CD4-positive, alpha-beta T cell treated with Interleukin-2 at 100 ng/mL for 4 hours (primary cell): ENCODE results near the gene IGF2BP1.
"Not testable (repeated sequence)": the region's sequence is repeated elsewhere in the genome, so short reads cannot be mapped to it uniquely, and the experiment has no call there.

ENCODE experiments used
- DNase-seq: peaks from one replicate; pipeline ENCODE4 v3.0.0-alpha.2; 2020; ENCODE audit warnings: low spot score

IGF2BP1 gene

DNA sequence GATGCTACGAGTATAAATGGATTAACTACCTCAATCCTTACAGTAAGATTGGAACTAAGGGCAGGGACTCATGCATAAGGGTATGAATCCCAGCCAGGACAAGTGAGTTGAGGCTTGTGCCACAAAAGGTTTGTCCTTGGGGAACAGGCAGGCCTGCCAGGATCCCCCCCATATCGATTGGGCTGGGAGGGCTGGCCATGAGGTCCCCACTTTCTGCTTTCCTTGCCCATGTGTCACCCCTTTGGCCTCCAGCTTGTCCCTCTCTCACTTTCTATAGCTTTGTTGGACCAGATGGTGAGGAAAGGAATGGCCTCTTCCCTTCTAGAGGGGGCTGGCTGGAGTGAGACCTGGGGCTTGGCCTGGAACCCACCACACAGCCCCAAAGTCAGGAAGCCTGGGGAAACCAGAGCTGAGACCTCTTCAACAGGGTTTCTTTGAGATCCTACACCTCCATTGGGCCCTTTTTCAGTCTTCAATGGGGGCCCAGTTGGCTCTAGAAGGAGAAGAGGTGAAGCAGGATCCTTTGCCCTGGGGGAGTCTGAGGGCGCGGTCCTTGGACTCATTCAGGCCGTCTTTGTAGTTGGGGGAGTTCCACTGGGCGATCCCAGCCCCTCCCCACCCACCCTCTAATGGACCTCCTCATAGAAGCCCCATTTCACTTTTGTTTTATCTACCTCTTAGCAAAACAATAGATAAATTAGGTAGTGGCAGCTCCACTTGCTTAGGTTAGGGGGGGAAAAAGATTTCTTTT is 57.3 kb downstream of the IGF2BP1 start:
- DNase-seq = no peak

DNA sequence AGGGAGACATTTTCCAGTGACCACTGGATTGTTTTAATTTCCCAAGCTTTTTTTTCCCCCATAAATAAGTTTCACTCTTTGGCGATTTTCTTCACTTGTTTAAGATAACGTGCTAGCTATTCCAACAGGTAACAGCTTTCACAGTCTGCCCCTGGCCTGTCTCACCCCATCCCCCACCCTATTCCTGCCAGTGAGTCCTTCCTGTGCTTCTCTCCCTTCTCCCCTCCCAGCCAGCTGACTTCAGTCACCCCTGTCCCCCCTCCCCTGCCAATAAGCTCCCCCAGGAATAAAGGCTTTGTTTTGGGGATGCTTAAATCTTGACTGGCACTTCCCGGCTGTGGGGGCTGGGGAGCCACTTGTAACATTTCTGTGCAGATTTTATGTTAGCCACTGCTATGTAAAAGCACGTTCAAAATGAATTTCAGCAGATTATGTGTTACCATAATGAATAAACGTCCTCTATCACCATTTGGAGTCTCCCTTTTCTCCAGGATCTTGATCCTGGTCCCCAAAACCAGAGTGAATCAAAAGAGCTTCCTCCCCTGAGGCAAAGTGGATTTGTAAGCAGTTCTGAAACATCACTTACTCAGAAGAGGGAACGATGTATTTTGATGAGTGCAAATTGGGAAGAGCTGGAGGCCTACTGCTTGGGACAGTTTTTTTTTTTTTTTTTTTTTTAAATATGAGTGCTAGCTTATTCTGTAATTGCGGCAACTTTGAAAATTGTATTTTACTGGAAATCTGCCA is 58.2 kb downstream of the IGF2BP1 start:
- DNase-seq = no peak

DNA sequence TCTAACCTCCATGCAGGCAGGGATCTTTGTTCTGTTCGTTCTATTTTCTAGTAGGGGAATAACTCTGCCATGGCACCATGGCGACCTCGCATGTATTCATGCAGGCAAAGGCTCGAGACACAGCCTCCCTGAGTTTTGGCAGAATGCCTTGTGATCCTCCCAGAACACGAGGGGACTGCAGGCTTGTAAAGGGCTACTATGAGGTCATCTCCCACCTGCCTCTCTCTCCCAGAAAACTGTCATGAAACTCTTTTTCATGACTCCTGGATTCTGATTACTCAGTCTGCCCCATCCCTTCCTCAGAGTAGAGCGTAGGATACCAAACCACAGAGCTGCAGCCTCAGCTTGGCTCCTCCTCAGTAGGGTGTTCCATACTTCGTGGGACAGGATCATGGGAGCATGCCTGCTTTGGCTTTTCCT is 64.3 kb downstream of the IGF2BP1 start:
- DNase-seq = no peak

DNA sequence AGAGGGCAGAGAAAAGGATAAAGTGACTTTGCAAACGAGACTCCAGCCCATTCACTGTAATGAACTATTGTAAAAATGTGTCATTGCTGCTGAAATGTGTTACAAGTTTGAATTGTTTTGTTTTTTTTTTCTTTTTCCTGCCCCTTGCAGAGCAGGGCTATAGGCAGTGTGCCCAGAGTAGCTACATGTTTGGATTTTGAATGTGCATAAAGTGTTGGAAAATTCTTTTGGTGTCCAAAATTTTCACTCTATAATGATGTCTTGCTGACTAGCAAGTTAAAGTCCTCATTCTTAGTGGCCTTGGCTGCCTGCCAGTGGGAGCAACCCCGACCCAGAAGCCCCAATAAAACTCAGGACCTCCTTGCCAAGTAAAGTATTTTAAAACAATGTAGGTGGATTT is 66.5 kb downstream of the IGF2BP1 start:
- DNase-seq = no peak

DNA sequence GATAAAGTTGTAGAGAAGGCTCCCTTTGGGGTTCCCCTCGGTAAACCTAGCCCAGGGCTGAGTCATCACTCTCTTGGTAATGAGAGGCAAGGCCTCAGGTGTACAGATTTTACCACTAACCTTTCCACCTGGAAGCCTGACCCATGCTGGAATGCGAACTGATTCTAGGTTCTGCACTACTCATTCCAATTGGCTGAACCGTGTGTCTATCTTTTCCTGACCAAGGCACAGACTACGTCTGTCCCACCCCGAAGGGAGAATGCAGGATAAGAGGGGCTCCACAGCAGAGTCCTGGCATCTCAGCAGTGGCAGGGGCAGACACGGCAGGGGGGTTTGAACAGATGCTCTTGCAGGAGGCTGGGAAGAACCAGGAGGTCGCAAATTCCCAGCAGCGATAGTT is 70.0 kb downstream of the IGF2BP1 start:
- DNase-seq = no peak

DNA sequence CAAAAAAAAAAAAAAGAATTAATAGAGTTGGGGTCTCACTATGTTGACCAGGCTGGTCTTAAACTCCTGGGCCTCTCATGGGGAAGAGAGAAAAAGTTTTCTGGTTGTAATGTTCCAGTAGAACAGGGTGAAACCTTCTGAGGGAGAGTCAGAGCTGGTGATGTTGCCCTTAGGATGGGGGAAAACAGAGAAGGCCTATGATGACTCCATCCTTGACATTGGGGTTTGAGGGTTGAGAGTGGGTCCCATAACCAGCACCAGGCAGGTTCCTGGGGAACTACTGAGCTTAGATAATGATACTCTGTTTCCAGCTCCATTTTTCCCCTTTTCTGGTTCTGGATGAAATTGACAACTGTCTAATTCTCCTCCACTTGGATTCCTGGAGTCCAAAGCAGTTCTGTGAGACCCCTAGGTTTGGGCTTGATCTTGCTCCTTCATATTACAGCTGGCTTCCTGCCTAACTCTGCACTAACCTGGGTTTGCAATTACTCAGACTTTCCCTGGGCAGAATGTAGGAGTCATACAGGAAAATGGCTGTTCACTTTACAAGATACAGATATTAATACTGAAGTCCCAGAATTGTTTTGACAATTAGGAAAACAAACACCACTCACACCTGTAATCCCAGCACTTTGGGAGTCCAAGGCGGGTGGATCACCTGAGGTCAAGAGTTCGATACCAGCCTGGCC is 72.5 kb downstream of the IGF2BP1 start:
- no peak for DNase-seq

DNA sequence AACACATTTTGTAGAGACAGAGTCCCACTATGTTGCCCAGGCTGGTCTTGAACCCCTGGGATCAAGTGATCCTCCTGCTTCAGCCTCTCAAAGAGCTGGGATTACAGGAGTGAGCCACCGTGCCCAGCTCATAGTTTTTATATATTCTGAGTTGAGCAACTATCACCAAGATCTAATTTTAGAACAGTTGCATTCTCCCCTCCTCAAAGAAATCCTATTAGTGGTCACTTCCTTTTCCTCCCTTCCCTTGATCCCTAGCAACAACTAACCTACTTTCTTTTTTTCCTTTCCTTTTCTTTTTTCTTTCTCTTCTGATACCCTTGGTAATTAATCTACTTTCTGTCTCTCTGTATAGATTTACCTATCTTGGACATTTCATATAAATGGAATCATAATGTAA is 73.9 kb downstream of the IGF2BP1 start:
- DNase-seq = no peak

DNA sequence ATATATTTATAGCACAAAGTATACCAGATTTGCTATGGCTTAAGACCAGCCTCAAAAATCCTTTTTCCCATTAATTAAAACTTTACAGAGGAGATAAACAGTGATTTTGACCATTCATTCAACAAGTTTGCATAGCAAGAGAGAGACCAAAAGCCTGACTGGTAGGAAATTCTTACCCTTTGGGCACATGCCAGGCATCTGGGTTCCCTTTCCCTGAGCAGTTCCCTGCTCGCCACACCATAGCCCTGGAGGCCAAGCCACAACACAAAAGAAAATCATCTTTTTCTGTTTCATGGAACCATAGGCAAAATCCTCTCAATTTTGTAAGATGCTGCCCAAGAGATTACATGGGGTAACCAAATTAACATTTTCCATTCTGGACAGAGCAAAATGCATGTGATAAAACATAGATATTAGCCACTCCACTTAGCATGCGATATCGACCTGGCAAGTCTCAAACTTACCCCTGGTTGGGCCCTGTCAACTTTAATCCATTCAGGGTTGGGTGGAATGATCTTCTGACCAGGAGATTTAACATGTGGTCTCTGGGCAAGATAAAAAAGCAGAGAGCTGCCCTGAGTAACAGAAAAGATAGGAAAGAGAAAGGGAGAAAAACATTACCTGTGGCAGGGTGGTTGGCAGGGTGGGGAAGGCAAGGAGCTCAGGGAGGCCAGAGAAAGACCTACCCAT is 77.8 kb downstream of the IGF2BP1 start:
- no peak for DNase-seq

DNA sequence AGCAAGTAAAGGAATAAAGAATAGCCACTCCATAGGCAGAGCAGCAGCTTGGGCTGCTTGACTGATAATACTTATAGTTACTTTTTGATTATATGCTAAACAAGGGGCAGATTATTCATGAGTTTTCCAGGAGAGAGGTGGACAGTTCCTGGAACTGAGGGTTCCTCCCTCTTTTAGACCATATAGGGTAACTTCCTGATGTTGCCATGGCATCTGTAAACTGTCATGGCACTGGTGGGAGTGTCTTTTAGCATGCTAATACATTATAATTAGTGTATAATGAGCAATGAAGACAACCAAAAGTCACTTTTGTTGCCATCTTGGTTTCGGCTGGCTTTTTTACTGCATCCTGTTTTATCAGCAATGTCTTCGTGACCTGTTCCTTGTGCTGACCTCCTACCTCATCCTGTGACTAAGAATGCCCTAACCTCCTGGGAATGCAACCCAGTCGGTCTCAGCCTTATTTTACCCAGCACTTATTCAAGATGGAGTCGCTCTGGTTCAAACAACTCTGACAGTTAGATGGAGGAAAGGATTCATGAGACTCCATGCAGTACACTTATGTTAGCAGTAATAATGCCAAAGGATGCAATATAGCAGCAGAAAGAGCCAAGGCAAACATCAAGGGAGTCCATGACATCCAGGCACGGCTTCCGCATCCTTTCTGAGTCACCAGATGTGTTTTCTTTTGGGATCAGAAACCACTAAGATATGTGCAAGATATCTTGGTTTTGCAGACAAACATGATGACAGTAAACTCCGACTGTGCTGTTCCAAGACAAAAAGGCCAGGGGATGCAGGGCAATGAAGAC is 79.6 kb downstream of the IGF2BP1 start:
- DNase-seq = no peak

DNA sequence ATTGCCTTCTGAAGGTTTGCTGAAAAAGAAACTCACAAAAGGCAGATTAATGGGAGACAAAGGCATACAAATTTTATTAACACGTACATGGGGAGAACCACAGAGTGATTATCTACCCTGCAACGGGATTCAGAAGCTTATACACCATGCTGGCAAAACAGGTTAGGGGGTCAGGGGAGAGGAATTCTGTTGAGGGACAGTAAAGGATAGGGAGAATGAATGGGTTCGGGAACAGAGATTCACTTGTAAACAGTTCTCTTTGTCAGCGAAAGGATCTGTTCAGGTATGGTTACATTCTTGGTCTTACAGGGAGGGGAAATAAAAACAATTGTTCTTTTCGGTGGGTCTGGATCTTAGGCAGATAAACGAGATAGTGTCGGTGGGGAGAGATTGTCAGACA is 81.1 kb downstream of the IGF2BP1 start:
- no peak for DNase-seq

DNA sequence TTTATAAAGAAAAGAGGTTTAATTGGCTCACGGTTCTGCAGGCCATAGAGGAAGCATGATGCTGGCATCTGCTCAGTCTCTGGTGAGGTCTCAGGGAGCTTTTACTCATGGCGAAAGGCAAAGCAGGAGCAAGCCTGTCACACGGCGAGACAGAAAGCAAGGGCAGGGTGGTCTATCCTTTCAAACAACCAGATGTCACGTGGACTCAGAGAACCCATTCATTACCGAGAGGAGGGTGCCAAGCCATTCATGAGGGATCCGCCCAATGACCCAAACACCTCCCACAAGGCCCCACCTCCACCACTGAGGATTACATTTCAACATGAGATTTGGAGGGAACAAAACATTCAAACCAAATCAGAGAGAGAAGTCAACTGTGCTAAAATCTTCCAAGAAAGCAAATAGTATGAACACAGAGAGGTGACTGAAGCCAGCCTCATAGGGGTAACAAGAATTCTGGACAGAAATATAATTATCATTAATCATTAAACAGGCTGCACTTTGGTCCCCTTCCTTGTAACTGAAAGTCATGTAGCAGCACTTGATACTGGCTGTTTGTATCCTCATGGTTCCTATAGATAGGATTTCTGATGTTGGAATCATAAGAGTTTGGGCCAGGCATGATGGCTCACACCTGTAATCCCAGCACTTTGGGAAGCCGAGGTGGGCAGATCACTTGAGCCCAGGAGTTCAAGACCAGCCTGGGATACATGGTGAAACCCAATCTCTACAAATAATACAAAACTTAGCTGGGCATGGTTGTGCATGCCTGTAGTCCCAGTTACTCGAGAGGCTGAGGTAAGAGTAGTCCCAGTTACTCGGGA is 82.9 kb downstream of the IGF2BP1 start:
- DNase-seq = no peak

DNA sequence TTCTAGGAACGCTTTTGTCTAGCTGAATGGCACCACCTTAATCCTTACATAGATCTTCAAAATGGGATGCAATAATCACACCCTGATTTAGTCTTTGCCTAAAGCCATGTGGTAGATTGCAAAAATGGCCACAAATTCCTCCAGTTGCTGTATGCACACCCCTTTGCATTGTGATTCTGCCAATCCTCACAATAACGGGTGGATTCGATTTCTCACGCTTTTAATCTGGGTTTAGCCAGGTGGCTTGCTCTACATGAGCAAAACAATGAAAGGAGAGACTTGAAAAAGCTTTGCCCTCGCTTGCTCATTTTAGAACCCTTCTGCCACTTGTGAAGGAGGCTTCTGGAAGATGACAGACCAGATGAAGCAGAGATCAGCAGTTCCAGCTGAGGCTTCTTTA is 85.0 kb downstream of the IGF2BP1 start:
- DNase-seq = no peak

DNA sequence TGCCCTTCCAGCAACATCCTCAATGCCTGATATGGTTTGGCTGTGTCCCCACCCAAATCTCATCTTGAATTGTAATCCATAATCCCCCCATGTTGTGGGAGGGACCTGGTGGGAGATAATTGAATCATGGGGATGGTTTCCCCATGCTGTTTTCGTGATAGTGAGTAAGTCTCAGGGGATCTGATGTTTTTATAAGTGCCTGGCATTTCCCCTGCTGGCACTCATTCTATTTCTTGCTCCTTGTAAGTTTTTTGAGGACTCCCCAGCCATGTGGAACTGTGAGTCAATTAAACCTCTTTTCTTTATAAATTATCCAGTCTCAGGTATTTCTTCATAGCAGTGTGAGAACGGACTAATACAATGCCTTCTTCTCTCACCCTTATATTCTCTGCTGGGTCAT is 87.9 kb downstream of the IGF2BP1 start:
- not testable (repeated sequence) for DNase-seq

DNA sequence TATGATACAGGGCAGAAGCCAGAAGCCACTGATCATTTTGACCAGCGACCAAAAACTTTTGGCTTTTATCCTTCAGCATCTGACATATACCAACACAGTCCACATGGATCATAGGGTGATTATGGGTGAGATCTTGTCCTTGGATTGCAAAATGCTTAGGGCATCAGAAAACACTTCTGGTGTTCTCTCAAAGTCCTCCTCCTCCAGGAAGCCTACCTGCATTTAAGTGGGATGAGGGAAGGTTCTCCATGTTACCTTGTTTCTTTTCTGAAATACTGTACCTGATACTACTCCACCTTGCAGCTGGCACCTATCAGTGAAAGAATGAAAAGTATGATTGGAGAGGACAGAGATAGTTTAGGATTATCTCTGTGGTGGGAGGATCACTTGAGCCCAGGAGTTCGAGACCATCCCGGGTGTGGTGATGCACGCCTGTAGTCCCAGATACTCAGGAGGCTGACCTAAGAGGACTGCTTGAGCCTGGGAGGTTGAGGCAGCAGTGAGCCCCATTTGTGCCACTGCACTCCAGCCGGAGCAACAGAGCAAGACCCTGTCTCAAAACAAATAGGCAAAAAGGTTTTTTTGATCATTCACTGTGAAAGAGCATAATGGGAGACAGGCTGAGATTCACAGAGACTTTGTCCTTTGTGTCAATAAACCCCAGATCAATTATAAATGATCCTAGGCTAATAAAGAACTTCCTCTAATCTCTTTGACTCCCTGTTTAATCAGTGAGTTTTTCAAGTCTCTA is 88.6 kb downstream of the IGF2BP1 start:
- DNase-seq = no peak

DNA sequence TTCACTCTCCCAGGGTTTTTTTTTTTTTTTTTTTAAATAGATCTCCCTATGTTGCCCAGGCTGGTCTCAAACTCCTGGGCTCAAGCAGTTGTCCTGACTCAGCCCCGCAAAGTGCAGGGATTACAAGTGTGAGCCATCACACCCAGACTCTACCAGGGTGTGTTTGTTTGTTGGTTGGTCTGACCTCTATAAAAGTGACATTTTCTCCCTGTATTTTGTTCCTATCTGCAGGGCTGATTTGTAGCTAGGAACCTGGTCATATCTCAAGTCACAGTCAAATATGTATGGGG is 89.1 kb downstream of the IGF2BP1 start:
- DNase-seq = no peak

DNA sequence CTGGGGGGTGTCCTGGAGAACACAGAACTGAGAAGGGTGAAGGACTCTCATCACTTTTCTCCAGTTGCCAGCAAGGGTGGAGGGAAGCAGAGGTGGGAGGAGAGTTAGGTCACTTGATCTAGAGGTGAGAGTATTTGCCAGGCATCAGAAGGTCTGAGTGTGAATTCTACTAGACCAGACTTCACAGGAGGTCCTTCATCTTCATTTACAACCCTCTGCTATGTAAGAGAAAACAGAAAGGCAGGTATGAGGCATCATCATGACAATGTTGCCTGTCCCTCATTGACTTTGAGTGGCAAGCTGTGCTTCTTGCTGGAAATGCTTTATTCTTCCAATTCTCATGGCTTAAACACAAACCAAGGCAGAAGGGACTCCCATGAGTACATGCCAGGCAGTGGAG is 89.5 kb downstream of the IGF2BP1 start:
- no peak for DNase-seq

DNA sequence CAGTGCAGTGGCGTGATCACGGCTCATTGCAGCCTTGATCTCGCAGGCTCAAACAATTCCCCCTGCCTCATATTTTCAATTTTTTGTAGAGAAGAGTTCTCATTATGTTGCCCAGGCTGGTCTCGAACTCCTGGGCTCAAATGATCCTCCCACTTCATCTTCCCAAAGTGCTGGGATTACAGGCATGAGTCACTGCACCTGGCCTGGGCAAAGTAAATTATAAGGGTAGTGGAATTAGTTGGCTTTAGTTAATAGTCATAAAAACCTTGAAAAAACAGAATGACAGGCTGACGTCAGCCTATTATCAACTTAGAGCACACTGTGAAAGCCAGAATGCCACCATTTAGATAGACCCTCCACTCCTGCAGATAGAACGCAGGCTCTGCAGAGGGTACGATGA is 91.9 kb downstream of the IGF2BP1 start:
- DNase-seq = no peak

DNA sequence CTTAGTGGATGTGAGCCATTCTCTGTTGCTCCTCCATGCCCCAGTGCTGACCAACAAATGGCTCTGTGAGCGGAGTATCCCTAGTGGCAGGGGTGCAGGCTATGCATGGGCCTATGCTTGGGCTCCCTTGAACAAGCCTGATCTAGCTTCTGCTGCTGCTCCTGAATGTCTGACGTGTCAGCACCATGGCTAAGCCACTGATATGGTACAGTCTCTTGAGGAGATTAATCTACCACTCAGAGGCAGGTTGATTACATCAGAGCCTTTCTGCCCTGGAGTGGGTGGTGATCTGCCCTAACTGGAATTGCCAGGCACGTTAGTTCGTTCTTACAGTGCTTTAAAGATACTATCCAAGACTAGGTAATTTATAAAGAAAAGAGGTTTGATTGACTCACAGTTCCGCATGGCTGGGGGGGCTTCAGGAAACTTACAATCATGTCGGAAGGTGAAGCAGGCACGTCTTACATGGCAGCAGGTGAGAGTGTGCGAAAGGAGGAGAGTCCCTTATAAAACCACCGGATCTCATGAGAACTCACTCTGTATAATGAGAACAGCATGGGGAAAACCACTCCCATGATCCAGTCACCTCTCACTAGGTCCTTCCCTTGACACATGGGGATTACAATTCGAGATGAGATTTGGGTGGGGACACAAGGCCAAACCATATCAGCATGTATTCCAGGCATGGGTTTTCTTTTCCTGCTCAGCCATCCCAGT is 93.9 kb downstream of the IGF2BP1 start:
- no peak for DNase-seq

DNA sequence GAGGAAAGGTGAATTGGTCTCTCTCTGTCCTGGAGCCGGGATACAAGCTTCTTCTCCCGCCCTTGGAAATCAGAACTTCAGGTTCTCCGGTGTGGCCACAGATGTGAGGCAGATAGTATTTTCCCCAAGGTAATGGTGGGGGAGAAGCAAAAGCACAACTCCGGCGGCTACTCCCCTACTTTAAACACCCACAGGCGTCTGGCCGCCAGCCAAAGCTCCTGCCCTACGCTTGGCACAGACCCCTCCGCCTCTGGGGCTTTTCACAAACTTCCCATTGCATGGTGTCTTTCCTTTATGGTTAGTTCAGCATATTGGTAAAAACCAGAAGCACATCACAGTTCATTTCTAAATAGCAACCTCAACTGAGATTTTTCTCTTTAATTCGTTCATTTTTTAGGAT is 95.9 kb downstream of the IGF2BP1 start:
- DNase-seq = no peak

DNA sequence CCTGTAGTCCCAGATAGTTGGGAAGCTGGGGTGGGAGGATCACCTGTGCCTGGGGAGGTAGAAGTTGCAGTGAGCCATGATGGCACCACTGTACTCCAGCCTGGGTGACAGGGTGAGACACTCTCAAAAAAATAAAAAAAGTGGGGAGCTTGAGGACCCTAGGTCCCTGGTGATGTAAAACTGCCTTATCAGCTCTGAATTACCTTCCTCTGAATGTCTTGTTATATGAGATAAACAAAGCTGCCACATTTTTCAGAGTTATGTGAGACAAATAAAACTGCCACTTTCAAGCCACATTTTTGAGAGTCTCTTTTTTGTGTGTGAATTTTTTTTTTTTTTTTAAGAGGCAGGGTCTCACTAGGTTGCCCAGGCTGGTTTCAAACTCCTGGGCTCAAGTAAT is 103.4 kb downstream of the IGF2BP1 start:
- no peak for DNase-seq
